GM18873 (cell line): ENCODE data around the gene ZNF486.
"Not testable (repeated sequence)": the region's sequence is repeated elsewhere in the genome, so short reads cannot be mapped to it uniquely, and the experiment has no call there.

ENCODE experiments used
- ATAC-seq: cut with Tn5 transposase; IDR thresholded peaks from one replicate; pipeline ENCODE4 v1.9.1; 2021; ENCODE audit warnings: mild to moderate bottlenecking, moderate library complexity, moderate number of reproducible peaks; ENCODE audit not compliant: unreplicated experiment, low FRiP score

The ZNF486 gene

GRCh38 chr19:20167020-20167644 is at the start of gene ZNF486:
ZNF486 (plus strand) TSS chr19:20167214; CDS start chr19:20167331, 117 bp downstream.
- ATAC-seq: peak; percentile 72

- not testable (repeated sequence) for ATAC-seq
These were observed 48.8 kb upstream of the ZNF486 start for GRCh38 chr19:20118064-20118839.

DNA sequence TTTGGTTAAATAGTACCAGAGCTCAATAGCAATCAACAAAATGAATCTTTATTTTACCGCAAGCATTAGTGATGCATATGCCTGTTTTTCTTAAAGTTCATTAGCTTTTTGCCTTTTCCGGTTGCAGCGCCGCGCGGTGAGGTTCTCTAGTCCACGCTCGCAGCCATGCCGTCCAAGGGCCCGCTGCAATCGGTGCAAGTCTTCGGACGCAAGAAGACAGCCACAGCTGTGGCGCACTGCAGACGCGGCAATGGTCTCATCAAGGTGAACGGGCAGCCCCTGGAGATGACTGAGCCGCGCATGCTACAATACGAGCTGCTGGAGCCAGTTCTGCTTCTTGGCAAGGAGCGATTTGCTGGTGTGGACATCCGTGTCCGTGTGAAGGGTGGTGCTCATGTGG is 42.1 kb upstream of the ZNF486 start:
- ATAC-seq: no peak

DNA sequence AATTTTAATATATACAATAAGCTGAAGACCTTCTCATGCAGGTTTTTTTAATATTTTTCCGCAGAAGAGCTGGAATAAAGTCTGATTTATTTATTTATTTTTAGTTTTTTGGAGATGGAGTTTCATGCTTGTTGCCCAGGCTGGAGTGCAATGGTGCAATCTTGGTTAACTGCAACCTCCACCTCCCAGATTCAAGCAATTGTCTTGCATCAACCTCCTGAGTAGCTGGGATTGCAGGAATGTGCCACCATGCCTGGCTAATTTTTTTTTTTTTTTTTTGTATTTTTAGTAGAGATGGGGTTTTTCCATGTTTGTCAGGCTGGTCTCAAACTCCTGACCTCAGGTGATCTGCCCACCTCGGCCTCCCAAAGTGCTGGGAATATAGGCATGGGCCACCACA is 34.1 kb upstream of the ZNF486 start:
- ATAC-seq: not testable (repeated sequence)

- ATAC-seq: not testable (repeated sequence)
These were observed 29.3 kb upstream of the ZNF486 start for GRCh38 chr19:20137714-20138113.

- no peak for ATAC-seq
These were observed 15.3 kb upstream of the ZNF486 start for GRCh38 chr19:20151617-20152145.

DNA sequence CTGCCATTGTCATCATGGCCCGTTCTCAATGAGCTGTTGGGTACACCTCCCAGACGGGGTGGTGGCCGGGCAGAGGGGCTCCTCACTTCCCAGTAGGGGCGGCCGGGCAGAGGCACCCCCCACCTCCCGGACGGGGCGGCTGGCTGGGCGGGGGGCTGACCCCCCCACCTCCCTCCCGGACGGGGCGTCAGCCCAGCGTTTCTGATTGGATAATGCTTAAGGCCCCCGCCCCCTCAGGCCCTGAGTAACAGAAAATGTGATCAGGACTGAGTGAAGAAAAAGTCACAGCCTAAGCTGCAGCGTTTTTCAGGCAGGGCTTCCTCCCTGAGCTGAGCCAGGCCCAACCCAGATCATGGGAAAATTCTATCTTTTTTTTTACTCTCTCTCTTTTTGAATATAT is 14.5 kb upstream of the ZNF486 start:
- not testable (repeated sequence) for ATAC-seq

- ATAC-seq: no peak
These were observed 13.7 kb upstream of the ZNF486 start for GRCh38 chr19:20153281-20153680.

GRCh38 chr19:20154636-20155035 is 12.4 kb upstream of the ZNF486 start:
- no peak for ATAC-seq

GRCh38 chr19:20162821-20163220 is 4.2 kb upstream of the ZNF486 start:
- no peak for ATAC-seq

- ATAC-seq: no peak
These were observed 2.6 kb upstream of the ZNF486 start for GRCh38 chr19:20164456-20164855.

- ATAC-seq: no peak
These were observed 932 bp upstream of the ZNF486 start for GRCh38 chr19:20165971-20166592.

GRCh38 chr19:20167651-20168122 is 673 bp downstream of the ZNF486 start:
- no peak for ATAC-seq

GRCh38 chr19:20171285-20171684 is 4.3 kb downstream of the ZNF486 start:
- no peak for ATAC-seq

GRCh38 chr19:20175848-20176247 is 8.8 kb downstream of the ZNF486 start:
- not testable (repeated sequence) for ATAC-seq

GRCh38 chr19:20179956-20180355 is 12.9 kb downstream of the ZNF486 start:
- not testable (repeated sequence) for ATAC-seq

- ATAC-seq: no peak
These were observed 15.3 kb downstream of the ZNF486 start for GRCh38 chr19:20182222-20182785.

DNA sequence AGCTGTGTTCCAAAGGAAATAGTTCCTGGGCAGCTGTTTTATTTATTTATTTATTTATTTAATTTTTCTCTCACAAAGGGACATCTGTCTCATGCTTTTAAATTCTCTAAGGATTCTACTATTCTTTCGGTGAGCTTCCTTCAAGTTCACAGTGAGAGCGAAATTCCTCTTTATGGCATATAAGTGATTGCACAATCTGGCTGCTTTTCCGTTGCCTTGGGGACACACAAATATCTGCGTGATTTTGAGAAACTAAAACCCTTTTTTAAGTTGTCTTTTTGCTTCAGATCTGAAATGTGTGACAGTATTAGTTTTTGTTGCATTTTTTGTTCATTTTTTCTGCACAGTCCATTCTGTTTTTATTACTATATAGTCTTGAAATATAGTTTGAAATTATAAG is 19.2 kb downstream of the ZNF486 start:
- no peak for ATAC-seq

DNA sequence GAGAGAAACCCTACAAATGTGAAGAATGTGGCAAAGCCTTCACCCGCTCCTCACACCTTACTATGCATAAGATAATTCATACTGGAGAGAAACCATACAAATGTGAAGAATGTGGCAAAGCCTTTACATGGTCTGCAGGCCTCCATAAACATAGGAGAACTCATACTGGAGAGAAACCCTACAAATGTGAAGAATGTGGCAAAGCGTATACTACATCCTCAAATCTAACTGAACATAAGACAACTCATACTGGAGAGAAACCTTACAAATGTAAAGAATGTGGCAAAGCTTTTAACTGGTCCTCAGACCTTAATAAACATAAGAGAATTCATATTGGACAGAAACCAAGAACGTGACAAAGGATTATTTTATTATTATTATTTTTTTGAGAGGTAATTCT is 30.7 kb downstream of the ZNF486 start:
- ATAC-seq: no peak

GRCh38 chr19:20209051-20209450 is 42.0 kb downstream of the ZNF486 start:
- ATAC-seq: no peak

DNA sequence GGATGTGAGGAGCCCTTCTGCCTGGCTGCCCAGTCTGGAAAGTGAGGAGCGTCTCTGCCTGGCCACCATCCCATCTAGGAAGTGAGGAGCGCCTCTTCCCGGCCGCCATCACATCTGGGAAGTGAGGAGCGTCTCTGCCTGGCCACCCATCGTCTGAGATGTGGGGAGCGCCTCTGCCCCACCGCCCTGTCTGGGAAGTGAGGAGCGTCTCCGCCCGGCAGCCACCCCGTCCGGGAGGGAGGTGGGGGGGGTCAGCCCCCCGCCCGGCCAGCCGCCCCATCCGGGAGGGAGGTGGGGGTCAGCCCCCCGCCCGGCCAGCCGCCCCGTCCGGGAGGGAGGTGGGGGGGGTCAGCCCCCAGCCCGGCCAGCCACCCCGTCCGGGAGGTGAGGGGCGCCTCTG is 47.4 kb downstream of the ZNF486 start:
- not testable (repeated sequence) for ATAC-seq
